Epithelial cell of esophagus (primary cell): ENCODE results near the gene ADAMTS14.

Experiments used
- DNase-seq: peaks from one replicate; pipeline ENCODE4 v3.0.0; 2010; ENCODE audit warnings: low read depth
- H3K4me3 ChIP-seq: 2 replicates; pipeline ENCODE4 v1.5.1; 2011; ENCODE audit warnings: mild to moderate bottlenecking, low read length, control low read depth
- TF ChIP-seq, protein P1 (sequence below): IDR thresholded peaks from 2 replicates; pipeline ENCODE4 v1.5.1; 2011; ENCODE audit warnings: low read depth, mild to moderate bottlenecking, low read length, control low read depth, inconsistent platforms; ENCODE audit not compliant: insufficient read depth; ENCODE audit errors: missing control alignments

The ADAMTS14 gene

DNA sequence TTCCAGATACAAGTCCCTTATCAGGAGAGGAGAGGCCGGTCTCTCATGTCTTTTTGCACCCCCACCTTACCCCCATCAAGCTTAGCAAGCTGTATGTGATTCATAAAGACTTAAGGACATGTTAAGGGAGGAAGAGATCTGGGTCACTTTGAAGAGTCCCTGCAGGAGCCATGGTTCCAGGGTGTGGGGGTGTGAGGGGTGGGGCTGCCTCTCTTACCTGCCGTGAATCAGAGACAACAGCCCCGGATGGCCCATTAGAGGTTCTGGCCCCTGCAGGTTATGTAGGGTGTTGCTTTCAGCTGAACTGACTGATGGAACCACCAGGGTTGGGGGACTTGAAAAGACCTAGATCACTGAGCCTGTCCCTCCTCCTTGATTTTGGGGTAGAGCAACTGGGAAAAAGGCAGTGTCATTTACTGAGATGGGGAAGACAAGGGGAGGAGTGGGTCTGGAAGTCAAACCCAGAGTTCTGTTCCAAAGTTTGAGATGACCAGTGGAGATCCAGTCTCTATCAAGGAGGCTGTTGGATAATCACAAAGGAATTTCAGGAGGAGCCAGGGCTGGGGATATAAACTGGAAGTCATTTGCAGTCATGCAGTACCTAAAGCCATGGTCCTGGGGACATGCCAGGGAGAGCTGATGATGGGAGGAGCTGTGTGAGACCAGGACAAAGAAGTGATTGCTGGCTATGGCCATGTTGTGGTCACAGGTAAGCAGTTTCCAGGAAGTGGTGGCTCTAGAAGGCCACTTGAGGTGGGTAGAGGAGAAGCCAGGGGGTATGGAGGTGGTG is 23.1 kb downstream of the ADAMTS14 start:
- no peak for DNase-seq
- H3K4me3 ChIP-seq: no peak overlapping the region
- TF ChIP-seq, protein P1, sequence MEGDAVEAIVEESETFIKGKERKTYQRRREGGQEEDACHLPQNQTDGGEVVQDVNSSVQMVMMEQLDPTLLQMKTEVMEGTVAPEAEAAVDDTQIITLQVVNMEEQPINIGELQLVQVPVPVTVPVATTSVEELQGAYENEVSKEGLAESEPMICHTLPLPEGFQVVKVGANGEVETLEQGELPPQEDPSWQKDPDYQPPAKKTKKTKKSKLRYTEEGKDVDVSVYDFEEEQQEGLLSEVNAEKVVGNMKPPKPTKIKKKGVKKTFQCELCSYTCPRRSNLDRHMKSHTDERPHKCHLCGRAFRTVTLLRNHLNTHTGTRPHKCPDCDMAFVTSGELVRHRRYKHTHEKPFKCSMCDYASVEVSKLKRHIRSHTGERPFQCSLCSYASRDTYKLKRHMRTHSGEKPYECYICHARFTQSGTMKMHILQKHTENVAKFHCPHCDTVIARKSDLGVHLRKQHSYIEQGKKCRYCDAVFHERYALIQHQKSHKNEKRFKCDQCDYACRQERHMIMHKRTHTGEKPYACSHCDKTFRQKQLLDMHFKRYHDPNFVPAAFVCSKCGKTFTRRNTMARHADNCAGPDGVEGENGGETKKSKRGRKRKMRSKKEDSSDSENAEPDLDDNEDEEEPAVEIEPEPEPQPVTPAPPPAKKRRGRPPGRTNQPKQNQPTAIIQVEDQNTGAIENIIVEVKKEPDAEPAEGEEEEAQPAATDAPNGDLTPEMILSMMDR: no peak

DNA sequence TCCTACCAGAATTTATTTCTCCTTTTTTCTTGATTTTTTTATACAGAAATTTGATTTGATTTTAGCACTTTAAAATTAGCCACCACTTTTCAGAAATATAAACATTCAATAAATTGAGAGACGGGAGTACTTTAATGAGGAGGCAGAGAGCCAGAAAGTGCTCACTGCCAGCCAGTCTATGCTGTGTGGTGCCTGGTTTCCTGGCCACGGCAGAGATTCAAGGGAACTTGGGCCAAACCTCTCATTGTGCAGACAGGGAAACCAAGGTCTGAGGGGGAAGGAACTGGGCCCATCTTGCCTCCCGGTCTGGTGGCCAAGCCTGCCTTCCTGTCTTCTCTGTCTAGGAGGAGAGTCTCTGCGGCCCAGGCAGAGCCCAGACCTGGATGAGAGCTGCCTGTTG is 25.9 kb downstream of the ADAMTS14 start:
- H3K4me3 ChIP-seq: no peak overlapping the region
- DNase-seq: no peak
- TF ChIP-seq, protein P1: no peak

DNA sequence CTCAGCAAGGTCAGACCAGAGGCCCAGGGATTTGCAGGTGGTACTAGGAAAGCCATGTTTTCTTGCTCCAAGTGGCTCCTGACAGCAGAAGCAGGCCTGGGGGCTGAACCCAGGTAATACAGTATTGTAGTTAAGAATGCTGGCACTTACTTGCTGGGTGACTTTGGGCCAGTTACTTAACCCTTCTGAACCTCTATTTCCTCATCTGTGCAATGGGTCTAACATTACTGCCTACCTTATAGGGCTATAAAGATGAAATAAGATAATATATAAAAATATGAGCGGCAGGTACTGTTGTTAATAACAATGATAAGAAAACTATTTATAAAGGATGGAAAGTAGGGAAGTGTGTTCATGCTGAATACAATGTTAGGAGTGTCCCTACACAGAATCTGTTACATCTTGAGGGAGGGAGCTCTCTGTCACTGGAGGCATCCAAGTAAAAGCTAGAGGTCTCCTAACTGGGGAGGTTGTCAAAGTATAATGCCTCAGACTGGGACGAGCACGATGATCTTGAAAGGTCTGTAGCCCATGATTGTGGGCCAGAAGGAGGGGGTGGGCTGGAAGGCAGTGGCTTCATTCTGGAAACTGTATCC is 26.9 kb downstream of the ADAMTS14 start:
- H3K4me3 ChIP-seq: no peak overlapping the region
- TF ChIP-seq, protein P1: no peak
- no peak for DNase-seq

DNA sequence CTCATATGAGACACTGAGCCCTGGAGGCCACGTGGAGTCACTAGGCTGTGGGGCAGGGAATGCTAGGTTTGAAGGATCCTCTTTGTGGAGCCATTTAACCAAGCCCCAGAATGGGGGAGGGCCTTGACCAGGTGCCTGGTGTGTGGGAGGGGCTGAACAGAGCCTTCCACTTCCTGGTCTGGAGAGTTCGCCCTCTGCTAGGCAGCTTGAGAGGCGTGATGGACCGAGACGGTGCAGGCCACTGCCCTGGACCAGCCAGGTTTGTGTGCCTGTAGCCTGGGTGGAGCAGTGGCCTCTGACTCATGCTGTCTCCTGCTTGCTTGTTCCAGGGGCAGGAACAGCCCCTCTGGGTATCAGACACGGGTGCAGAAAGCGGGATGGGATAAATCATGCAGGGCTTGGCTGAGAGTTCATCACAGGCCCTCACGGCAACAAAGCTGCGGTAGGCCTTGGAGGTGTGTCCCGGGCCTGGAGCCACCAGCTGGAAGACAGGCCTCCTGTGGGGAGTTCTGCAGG is 27.4 kb downstream of the ADAMTS14 start:
- DNase-seq: peak; percentile 19
- TF ChIP-seq, protein P1: no peak
- no peak overlapping the region for H3K4me3 ChIP-seq

DNA sequence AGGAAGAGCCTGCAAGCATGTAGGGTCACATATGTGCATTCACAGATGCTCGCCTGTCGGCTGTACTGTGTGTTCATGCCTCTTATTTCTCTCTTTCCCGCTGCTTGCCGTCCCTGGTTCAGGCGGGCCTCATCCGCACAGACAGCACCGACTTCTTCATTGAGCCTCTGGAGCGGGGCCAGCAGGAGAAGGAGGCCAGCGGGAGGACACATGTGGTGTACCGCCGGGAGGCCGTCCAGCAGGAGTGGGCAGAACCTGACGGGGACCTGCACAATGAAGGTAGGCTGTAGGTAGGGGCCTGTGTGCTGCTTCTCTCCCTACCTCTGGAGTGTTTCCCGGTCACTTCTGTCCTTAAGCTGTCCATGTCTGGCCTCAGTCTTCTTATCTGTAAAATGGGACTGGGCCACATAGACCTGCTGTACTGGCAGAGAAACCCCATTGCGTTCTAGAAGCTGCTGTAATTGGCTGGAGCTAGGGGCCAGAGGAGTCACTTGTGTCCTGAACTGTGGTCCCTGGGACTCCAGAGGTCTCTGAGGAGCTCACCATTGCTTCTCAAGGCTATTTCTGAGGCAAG is 30.0 kb downstream of the ADAMTS14 start:
- no peak for DNase-seq
- no peak overlapping the region for H3K4me3 ChIP-seq
- TF ChIP-seq, protein P1: no peak

DNA sequence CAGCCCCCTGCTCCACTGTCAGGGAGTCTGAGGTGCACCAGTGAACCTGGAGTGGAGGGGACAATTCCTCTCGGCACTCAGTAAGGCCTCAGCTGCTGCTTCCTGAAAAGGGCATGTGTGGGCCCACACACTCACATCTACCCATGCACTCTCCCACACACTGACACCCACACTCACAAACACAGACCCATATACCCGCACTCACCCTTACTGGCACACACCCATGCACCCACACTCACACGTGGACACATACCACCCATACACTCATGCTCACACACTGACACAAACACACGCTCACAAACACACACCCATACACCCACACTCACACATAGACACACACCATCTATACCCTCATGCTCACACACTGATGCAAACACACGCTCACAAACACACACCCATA is 31.9 kb downstream of the ADAMTS14 start:
- TF ChIP-seq, protein P1: no peak
- DNase-seq: no peak

More for the DNA sequence above, 31.9 kb downstream of the ADAMTS14 start:
- no peak overlapping the region for H3K4me3 ChIP-seq
